H4 (cell line): ENCODE measurements around the gene PIGB. TPM values are rescaled to one million over a fixed set of nuclear protein-coding genes. Genes with fewer than 3 reads are reported as not detected.
"Not testable (repeated sequence)": the region's sequence is repeated elsewhere in the genome, so short reads cannot be mapped to it uniquely, and the experiment has no call there.

Experiments
- DNase-seq: peaks from one replicate; pipeline ENCODE4 v3.0.0-alpha.2; 2015; ENCODE audit warnings: low spot score
- total RNA-seq: library from RNA; depleted of rRNA; stranded (reverse); fragments of >200 nt; shearing (Covaris generic); gene quantifications from 2 replicates; pipeline ENCODE4 v1.2.3, GENCODE V29; 2014; rRNA removed

The PIGB gene
- 23.7 and 26.2 TPM in 2 replicates for total RNA-seq

- DNase-seq = peak; percentile 90
Measured at GRCh38 chr15:55318588-55319494, at the start of gene PIGB, which contains the start of gene PIGBOS1. Gene PIGB (plus strand): TSS chr15:55319222. CDS start chr15:55319251, 29 bp downstream. Gene PIGBOS1 (minus strand): TSS chr15:55319123. CDS start chr15:55317792, 1,331 bp downstream.

- no peak for DNase-seq
Measured at GRCh38 chr15:55270291-55270690, 48.7 kb upstream of the PIGB start.

- no peak for DNase-seq
Measured at GRCh38 chr15:55276324-55276723, 42.7 kb upstream of the PIGB start.

GRCh38 chr15:55277116-55277564 is 41.9 kb upstream of the PIGB start:
- DNase-seq = peak; percentile 77

GRCh38 chr15:55277715-55278114 is 41.3 kb upstream of the PIGB start:
- DNase-seq = no peak

- no peak for DNase-seq
Measured at GRCh38 chr15:55279100-55279745, 39.8 kb upstream of the PIGB start.

- peak; percentile 79 for DNase-seq
Measured at GRCh38 chr15:55279746-55280351, 39.2 kb upstream of the PIGB start.

- not testable (repeated sequence) for DNase-seq
Measured at GRCh38 chr15:55280589-55280988, 38.4 kb upstream of the PIGB start.

GRCh38 chr15:55281517-55282228 is 37.3 kb upstream of the PIGB start:
- peak; percentile 21 for DNase-seq

GRCh38 chr15:55282284-55282833 is 36.7 kb upstream of the PIGB start:
- DNase-seq = peak; percentile 87

- DNase-seq = no peak
Measured at GRCh38 chr15:55283379-55284147, 35.5 kb upstream of the PIGB start.

GRCh38 chr15:55284426-55284825 is 34.6 kb upstream of the PIGB start:
- no peak for DNase-seq

GRCh38 chr15:55286442-55287189 is 32.4 kb upstream of the PIGB start:
- DNase-seq = not testable (repeated sequence)

GRCh38 chr15:55288006-55288717 is 30.9 kb upstream of the PIGB start:
- DNase-seq = no peak

- DNase-seq = peak; percentile 25
Measured at GRCh38 chr15:55289011-55289745, 29.8 kb upstream of the PIGB start.

GRCh38 chr15:55289746-55290527 is 29.1 kb upstream of the PIGB start, which contains the start of gene RAB27A:
Gene RAB27A (minus strand): TSS chr15:55289813. CDS start chr15:55234934, 54,879 bp downstream.
- peak; percentile 51 for DNase-seq

GRCh38 chr15:55290528-55291057 is 28.4 kb upstream of the PIGB start:
- peak; percentile 70 for DNase-seq
